Measurements from ENCODE around the gene CCT3.

DNA sequence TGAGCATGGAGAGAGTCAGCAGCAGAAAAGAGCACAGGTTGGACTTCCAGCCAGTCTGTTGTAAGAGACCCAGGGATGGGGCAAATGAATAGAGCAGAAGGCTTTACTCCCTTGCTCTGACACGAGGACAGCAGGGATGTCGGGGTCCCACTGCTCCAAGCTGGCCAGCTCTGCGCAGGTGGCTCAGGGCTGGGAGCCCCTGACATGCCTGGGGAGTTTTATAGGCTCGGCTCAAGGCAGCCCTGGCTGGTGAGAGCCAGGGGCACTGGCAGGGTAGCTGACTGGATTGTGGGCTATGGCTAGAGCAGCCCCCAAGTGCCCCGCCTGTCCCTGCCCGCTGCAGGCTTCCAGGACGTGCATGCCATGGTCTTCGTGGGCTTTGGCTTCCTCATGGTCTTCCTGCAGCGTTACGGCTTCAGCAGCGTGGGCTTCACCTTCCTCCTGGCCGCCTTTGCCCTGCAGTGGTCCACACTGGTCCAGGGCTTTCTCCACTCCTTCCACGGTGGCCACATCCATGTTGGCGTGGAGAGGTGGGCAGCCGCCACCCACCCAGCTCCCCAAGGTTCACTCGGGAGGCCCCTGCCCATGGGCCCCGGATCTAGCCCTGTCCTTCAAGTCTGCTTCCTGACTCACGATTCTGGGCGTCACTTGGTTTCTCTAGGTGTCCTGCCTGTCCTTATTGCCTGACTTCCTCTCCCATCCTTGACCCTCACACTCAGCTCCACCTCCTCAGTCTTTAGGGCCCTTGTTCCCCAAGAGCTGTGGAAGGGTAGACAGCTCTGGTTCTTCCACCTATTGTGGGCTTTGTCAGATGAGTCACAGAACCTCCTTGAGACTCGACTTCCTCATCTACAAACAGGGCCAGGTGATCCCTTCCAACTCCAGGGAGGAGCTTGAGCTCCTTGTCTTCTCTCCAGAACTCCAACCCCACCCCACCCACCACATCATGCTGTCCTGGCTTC, 39.1 kb upstream of the CCT3 start:
- TF ChIP-seq, protein P1, sequence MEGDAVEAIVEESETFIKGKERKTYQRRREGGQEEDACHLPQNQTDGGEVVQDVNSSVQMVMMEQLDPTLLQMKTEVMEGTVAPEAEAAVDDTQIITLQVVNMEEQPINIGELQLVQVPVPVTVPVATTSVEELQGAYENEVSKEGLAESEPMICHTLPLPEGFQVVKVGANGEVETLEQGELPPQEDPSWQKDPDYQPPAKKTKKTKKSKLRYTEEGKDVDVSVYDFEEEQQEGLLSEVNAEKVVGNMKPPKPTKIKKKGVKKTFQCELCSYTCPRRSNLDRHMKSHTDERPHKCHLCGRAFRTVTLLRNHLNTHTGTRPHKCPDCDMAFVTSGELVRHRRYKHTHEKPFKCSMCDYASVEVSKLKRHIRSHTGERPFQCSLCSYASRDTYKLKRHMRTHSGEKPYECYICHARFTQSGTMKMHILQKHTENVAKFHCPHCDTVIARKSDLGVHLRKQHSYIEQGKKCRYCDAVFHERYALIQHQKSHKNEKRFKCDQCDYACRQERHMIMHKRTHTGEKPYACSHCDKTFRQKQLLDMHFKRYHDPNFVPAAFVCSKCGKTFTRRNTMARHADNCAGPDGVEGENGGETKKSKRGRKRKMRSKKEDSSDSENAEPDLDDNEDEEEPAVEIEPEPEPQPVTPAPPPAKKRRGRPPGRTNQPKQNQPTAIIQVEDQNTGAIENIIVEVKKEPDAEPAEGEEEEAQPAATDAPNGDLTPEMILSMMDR (IDR thresholded peaks at IDR 0.05 in 2 of 3, conservative IDR thresholded peaks at IDR 0.05 in 1 of 3; ENCODE audit: borderline replicate concordance in 1 of 3, insufficient read depth in 1 of 3, low read depth in 2 of 3, low read length in 2 of 3), result no peak
- TF ChIP-seq EGR1 (IDR thresholded peaks at IDR 0.05; ENCODE audit: low read depth) (no peak), CEBPB (IDR thresholded peaks at IDR 0.05; ENCODE audit: low read depth) (no peak), TCF7L2 (IDR thresholded peaks at IDR 0.05; ENCODE audit: borderline replicate concordance, extremely low read depth, insufficient read depth, insufficient read length) (no peak), SIN3A (IDR thresholded peaks at IDR 0.05; ENCODE audit: low read depth) (no peak), POLR2AphosphoS5 (IDR thresholded peaks at IDR 0.05; ENCODE audit: low read depth, low read length) (no peak), ZNF274 (IDR thresholded peaks at IDR 0.05; ENCODE audit: low read depth, low read length) (no peak), SP1 (IDR thresholded peaks at IDR 0.05; ENCODE audit: low read depth) (no peak), EZH2 (IDR thresholded peaks at IDR 0.05) (no peak), EZH2phosphoT487 (IDR thresholded peaks at IDR 0.05; ENCODE audit: borderline replicate concordance) (no peak), POLR2A (IDR thresholded peaks at IDR 0.05; ENCODE audit: borderline replicate concordance, extremely low read depth, insufficient read depth, insufficient read length) (no peak)
- TF ChIP-seq, protein P2, sequence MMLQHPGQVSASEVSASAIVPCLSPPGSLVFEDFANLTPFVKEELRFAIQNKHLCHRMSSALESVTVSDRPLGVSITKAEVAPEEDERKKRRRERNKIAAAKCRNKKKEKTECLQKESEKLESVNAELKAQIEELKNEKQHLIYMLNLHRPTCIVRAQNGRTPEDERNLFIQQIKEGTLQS (IDR thresholded peaks at IDR 0.05), result no peak
- TF ChIP-seq, protein P3, sequence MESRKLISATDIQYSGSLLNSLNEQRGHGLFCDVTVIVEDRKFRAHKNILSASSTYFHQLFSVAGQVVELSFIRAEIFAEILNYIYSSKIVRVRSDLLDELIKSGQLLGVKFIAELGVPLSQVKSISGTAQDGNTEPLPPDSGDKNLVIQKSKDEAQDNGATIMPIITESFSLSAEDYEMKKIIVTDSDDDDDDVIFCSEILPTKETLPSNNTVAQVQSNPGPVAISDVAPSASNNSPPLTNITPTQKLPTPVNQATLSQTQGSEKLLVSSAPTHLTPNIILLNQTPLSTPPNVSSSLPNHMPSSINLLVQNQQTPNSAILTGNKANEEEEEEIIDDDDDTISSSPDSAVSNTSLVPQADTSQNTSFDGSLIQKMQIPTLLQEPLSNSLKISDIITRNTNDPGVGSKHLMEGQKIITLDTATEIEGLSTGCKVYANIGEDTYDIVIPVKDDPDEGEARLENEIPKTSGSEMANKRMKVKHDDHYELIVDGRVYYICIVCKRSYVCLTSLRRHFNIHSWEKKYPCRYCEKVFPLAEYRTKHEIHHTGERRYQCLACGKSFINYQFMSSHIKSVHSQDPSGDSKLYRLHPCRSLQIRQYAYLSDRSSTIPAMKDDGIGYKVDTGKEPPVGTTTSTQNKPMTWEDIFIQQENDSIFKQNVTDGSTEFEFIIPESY (IDR thresholded peaks at IDR 0.05; ENCODE audit: extremely low read depth, insufficient replicate concordance, low read length), result no peak
- TF ChIP-seq, protein P4, sequence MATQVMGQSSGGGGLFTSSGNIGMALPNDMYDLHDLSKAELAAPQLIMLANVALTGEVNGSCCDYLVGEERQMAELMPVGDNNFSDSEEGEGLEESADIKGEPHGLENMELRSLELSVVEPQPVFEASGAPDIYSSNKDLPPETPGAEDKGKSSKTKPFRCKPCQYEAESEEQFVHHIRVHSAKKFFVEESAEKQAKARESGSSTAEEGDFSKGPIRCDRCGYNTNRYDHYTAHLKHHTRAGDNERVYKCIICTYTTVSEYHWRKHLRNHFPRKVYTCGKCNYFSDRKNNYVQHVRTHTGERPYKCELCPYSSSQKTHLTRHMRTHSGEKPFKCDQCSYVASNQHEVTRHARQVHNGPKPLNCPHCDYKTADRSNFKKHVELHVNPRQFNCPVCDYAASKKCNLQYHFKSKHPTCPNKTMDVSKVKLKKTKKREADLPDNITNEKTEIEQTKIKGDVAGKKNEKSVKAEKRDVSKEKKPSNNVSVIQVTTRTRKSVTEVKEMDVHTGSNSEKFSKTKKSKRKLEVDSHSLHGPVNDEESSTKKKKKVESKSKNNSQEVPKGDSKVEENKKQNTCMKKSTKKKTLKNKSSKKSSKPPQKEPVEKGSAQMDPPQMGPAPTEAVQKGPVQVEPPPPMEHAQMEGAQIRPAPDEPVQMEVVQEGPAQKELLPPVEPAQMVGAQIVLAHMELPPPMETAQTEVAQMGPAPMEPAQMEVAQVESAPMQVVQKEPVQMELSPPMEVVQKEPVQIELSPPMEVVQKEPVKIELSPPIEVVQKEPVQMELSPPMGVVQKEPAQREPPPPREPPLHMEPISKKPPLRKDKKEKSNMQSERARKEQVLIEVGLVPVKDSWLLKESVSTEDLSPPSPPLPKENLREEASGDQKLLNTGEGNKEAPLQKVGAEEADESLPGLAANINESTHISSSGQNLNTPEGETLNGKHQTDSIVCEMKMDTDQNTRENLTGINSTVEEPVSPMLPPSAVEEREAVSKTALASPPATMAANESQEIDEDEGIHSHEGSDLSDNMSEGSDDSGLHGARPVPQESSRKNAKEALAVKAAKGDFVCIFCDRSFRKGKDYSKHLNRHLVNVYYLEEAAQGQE (IDR thresholded peaks at IDR 0.05; ENCODE audit: low read depth), result no peak

Data from HCT116 (cell line).